ENCODE data around the gene PPID.
"Not testable (repeated sequence)": the region's sequence is repeated elsewhere in the genome, so short reads cannot be mapped to it uniquely, and the experiment has no call there.

PPID gene

DNA sequence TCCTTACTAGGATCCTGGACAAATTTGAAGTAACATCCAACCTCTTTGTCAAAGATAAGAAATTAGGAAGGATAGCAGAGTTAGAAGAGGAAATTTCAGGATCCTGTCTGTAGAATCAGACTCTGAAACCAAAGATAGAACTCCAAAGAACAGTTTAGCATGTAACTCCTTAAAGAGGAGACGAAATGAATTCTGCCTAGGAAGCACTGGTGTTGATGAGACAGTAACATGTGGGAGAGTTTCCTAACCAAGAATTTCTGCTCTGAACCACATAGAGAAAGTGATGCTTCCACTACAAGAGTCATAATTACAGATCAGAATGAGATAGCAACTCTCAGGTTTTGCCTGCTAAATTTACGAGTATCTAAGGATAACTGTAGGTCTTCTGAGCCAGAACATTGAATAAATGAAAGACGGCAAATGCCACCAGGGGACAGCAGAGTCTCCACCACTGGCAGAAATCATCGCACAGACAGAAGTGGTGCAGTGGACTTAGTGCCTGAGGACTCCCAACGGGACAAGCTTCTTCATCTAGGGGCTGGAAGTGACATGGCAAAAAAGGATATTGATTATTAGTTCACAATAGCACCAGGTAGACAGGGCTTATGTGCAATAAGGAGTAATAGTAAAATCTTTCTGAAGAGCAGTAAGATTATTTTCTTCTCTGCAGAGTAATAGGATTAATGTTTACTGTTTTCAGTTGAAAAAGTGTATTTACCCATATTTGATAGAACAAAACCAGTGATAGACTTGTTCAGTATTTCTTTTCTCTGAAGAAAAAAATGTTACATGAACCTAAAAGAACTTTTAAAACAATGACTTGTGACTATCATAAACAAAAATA, 6.7 kb upstream of the PPID start:
- peak; percentile 1 for DNase-seq

GRCh38 chr4:158728236-158728635, 5.0 kb upstream of the PPID start:
- DNase-seq = no peak

DNA sequence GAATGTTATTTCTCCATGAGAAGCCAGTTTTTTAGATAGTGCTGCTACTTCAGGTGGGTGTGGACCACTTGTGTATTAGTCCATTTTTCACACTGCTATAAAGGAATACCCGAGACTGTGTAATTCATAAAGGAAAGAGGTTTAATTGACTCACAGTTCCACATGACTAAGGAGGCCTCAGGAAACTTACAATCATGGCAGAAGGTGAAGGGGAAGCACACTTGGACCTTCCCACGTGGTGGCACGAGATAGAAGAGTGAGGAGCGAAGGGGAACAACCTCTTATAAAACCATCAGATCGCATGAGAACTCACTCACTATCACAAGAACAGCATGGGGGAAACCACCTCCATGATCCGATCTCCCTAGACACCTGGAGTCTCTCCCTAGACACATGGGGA, 3.4 kb upstream of the PPID start:
- DNase-seq = no peak

DNA sequence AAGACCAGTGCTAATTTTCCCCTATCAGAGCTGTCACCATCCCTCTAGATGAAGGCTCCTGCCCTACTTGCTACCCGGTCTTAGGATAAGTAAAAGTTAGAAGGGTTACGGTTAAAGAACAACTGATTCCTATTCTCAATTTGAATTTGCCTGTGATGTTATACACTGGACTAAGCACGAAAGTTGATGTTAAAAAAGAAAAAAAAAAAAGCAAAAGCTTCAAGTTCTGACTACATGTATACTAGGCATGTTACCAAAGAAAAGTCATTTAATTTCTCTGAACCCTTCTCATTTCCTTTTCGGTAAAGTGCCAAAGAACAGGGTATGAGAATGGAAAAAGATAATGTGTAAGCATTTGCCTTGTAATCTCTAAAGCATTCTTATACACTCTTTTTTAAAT, 1.4 kb upstream of the PPID start:
- DNase-seq = no peak

- peak; percentile 6 for DNase-seq
Measured at GRCh38 chr4:158722291-158722916, 792 bp downstream of the PPID start.

- no peak for DNase-seq
Measured at GRCh38 chr4:158721680-158722079, 1.5 kb downstream of the PPID start.

GRCh38 chr4:158715802-158716201, 7.4 kb downstream of the PPID start:
- no peak for DNase-seq

GRCh38 chr4:158714937-158715336, 8.3 kb downstream of the PPID start:
- no peak for DNase-seq

DNA sequence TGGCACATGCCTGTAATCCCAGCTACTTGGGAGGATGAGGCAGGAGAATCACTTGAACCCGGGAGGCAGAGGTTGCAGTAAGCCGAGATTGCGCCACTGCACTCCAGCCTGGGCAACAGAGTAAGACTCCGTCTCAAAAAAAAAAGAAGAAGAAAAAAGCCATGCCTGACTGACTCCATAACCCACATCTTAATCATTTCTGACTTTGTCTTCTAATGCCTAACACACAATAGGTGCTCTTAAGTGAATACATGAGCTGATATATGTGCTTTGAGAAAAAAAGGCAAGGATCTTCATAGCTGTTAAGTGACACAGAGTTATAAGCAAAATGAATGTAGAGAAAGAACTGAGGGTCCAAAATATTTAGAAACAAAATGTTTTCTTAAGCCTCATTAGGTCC, 10.6 kb downstream of the PPID start:
- DNase-seq = not testable (repeated sequence)

- no peak for DNase-seq
Measured at GRCh38 chr4:158710814-158711213, 12.4 kb downstream of the PPID start.

- DNase-seq = no peak
Measured at GRCh38 chr4:158704274-158704673, 18.9 kb downstream of the PPID start.

DNA sequence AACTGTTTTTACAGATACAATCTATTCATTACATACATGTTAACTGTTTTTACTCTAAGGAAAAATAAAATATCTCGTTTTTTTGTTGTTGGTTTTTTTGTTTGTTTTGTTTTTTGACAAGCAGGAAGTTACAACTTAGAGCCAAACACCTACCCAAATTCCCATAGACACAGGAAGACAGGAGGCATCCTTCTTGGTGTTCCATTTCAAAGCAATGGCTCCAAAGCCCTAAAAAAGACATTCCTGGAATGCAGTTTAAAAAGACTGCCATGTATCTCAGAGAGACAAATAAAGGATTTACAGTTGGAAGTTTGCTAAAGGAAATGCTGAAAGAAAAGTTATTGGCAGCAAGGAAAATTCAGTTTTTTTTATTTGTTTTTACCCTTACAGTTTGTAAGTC, 34.4 kb downstream of the PPID start:
- no peak for DNase-seq

DNA sequence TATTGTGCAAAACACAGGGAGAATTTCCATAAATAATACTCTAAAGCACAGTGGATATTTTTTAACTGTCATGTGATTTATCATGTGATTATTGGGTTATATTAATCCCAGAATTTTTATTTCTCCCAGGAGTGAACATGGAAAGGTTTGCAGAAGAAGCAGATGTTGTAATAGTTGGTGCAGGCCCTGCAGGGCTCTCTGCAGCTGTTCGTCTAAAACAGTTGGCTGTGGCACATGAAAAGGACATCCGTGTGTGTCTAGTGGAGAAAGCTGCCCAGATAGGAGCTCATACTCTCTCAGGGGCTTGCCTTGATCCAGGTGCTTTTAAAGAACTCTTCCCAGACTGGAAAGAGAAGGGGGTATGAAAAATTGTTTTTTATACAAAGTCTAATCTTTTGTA, 41.1 kb downstream of the PPID start:
- DNase-seq = no peak

DNA sequence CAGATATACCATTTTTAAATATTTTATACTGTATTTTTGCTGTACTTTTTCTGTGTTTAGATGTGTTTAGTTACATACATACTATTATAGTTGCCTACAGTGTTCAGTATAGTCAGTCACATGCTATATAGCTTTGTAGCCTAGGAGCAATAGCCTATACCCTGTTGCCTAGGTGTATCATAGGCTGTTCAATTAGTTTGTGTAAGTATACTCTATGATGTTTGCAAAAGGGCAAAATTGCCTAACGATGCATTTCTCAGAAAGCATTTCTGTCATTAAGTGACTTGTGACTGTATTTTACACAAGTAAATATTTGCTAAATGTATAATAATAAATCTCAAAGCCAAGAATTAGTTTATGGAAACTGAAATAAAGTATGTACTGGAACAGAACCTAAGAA, 41.6 kb downstream of the PPID start:
- DNase-seq = no peak

DNA sequence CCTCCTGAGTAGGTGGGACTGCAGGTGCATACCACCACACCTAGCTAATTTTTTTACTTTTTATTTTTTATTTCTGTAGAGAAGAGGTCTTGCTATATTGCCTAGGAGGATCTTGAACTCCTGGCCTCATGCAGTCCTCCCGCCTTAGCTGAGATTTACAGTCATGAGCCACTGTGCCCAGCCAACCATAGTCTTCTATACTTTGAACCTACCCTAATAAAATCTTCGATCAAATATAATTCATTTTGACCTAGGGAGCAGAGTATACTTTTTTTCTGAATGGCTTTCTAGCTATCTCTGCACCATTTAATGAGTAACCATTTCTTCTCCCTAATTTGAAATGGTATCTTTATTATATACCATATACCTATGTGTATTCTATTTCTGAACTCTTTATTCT, 44.4 kb downstream of the PPID start:
- DNase-seq = no peak

DNA sequence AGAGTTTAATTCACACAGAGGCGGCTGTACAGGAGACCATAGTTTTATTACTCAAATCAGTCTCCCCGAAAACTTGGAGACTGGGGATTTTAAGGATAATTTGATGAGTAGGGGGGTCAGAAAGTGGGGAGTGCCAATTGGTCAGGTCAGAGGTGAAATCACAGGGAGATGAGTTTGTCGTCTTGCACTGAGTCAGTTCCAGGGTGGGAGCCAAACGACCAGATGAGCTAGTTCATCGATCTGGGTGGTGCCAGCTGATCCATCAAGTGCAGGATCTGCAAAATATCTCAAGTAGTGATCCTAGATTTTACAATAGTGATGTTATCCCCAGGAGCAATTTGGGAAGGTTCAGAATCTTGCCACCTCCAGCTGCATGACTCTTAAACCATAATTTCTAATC, 47.1 kb downstream of the PPID start:
- no peak for DNase-seq

GRCh38 chr4:158673633-158674032, 49.6 kb downstream of the PPID start:
- no peak for DNase-seq

GRCh38 chr4:158671915-158672806, 51.0 kb downstream of the PPID start, which contains the start of gene ETFDH:
Gene ETFDH (plus strand): TSS chr4:158672296. CDS start chr4:158672457, 161 bp downstream.
- DNase-seq = peak; percentile 90

- DNase-seq = no peak
Measured at GRCh38 chr4:158671665-158671914, 51.6 kb downstream of the PPID start, which contains the start of gene C4orf46. Gene C4orf46 (minus strand): TSS chr4:158671887. CDS start chr4:158671801, 86 bp downstream.

- DNase-seq = peak; percentile 54
Measured at GRCh38 chr4:158670975-158671664, 52.1 kb downstream of the PPID start.

GRCh38 chr4:158669310-158669709, 53.9 kb downstream of the PPID start:
- DNase-seq = no peak

- DNase-seq = no peak
Measured at GRCh38 chr4:158667651-158668198, 55.5 kb downstream of the PPID start.

- DNase-seq = no peak
Measured at GRCh38 chr4:158666892-158667291, 56.3 kb downstream of the PPID start.
